ENCODE measurements around the gene NDEL1. TPM values are rescaled to one million over a fixed set of nuclear protein-coding genes. Genes with fewer than 3 reads are reported as not detected.
"Not testable (repeated sequence)": the region's sequence is repeated elsewhere in the genome, so short reads cannot be mapped to it uniquely, and the experiment has no call there.

NDEL1 gene
- total RNA-seq, 4 donors from 2014 or later, result 58.1 to 67.3 (median 63.4) TPM

DNA sequence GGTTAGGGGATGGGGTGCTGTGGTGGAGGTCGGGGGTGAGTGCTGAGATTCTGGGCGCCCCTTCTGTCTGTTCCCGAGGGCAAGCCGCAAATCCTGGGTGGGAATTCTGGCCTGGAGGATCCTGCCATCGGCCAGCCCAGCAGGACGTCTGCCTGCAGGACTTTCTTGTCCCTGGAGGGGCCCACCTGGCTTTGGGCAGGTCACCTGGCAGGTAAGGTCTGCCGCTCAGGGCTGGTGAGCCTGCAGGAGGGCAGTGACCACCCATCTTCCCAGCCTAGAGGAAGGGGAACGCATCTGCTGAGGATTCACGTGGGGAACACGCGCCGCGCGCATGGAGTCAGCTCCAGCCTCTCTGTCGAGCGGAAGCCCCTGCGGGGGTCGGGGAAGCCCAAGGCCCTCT, 43.4 kb upstream of the NDEL1 start:
- Histone ChIP-seq H3K9me3 (no peaks in the 10 kb centered on the region), H3K4me1 (no peaks in the 10 kb centered on the region), H3K36me3 (no peaks in the 10 kb centered on the region), H3K4me3 (no peak overlapping the region), H3K27ac (no peak overlapping the region), H3K27me3 (peaks cover 51% of the 10 kb centered on the region)
- TF ChIP-seq EP300 (IDR thresholded peaks at IDR 0.05) (no peak), CTCF (IDR thresholded peaks at IDR 0.05) (no peak)
- no peak for ATAC-seq
- WGBS, 2 donors (ENCODE audit: low coverage in 1 of 2), result no CpG with 5 or more reads among the region's 18 CpGs

GRCh38 chr17:8392674-8393469, 42.8 kb upstream of the NDEL1 start:
- Histone ChIP-seq H3K4me1 (no peaks in the 10 kb centered on the region), H3K36me3 (no peaks in the 10 kb centered on the region), H3K27me3 (peaks cover 57% of the 10 kb centered on the region), H3K4me3 (no peak overlapping the region), H3K27ac (no peak overlapping the region), H3K9me3 (no peaks in the 10 kb centered on the region)
- TF ChIP-seq POLR2A (IDR thresholded peaks at IDR 0.05) (no peak), CTCF (IDR thresholded peaks at IDR 0.05) (no peak), EP300 (IDR thresholded peaks at IDR 0.05) (no peak), POLR2AphosphoS5 (IDR thresholded peaks at IDR 0.05) (no peak)
- ATAC-seq, result no peak
- WGBS, 2 donors (ENCODE audit: low coverage in 1 of 2), result no CpG with 5 or more reads among the region's 46 CpGs

GRCh38 chr17:8393470-8394231, 42.0 kb upstream of the NDEL1 start:
- Histone ChIP-seq H3K4me1 (no peaks in the 10 kb centered on the region), H3K36me3 (no peaks in the 10 kb centered on the region), H3K4me3 (no peak overlapping the region), H3K27ac (no peak overlapping the region), H3K9me3 (no peaks in the 10 kb centered on the region), H3K27me3 (peaks cover 64% of the 10 kb centered on the region)
- TF ChIP-seq POLR2A (IDR thresholded peaks at IDR 0.05) (no peak), EP300 (IDR thresholded peaks at IDR 0.05) (no peak), POLR2AphosphoS5 (IDR thresholded peaks at IDR 0.05) (no peak), CTCF (IDR thresholded peaks at IDR 0.05) (no peak)
- no peak for ATAC-seq
- WGBS, 2 donors (ENCODE audit: low coverage in 1 of 2), result 30 to 32% methylated on average over 2 to 4 of the region's 8 CpGs

DNA sequence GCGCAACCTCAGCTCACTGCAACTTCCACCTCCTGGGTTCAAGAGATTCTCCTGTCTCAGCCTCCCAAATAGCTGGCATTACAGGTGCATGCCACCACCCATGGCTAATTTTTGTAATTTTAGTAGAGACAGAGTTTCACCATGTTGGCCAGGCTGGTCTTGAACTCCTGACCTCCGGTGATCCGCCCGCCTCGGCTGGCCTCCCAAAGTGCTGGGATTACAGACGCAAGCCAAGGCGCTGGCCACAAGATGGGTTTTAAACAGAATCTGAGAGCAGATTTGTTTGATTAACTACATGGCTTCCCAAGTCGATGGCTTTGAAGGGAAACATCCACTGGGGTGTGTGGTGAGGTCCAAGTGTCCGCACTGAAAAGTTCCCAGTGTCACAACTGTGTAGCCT, 41.2 kb upstream of the NDEL1 start:
- H3K27me3 ChIP-seq, result peaks cover 73% of the 10 kb centered on the region
- not testable (repeated sequence) for H3K27ac ChIP-seq

GRCh38 chr17:8397636-8398035, 38.0 kb upstream of the NDEL1 start, which contains the start of gene RNF222:
TSS of gene RNF222 (minus strand) at chr17:8397827. CDS start at chr17:8393461, 4,366 bp downstream.
- TF ChIP-seq POLR2AphosphoS5 (IDR thresholded peaks at IDR 0.05) (no peak), EP300 (IDR thresholded peaks at IDR 0.05) (no peak), CTCF (IDR thresholded peaks at IDR 0.05) (no peak), POLR2A (IDR thresholded peaks at IDR 0.05) (no peak)
- Histone ChIP-seq H3K27ac (no peak within 1 kb of the TSS), H3K4me1 (no peaks in the 10 kb centered on the region), H3K9me3 (no peaks in the 10 kb centered on the region), H3K27me3 (peaks cover 81% of the 10 kb centered on the region), H3K4me3 (no peak within 1 kb of the TSS), H3K36me3 (no peaks in the 10 kb centered on the region)
- WGBS, 2 donors (ENCODE audit: low coverage in 1 of 2), result 51 to 60% methylated on average over 3 to 4 of the region's 13 CpGs
- ATAC-seq, result no peak

More for the DNA sequence above, 41.2 kb upstream of the NDEL1 start:
- 56 to 80% methylated on average over 5 to 7 of the region's 9 CpGs for WGBS, 2 donors (ENCODE audit: low coverage in 1 of 2)
- H3K36me3 ChIP-seq, H3K4me1 ChIP-seq, ATAC-seq, H3K9me3 ChIP-seq, H3K4me3 ChIP-seq: not testable (repeated sequence)
